Measurements from ENCODE around the gene HMX3.

Gene HMX3

DNA sequence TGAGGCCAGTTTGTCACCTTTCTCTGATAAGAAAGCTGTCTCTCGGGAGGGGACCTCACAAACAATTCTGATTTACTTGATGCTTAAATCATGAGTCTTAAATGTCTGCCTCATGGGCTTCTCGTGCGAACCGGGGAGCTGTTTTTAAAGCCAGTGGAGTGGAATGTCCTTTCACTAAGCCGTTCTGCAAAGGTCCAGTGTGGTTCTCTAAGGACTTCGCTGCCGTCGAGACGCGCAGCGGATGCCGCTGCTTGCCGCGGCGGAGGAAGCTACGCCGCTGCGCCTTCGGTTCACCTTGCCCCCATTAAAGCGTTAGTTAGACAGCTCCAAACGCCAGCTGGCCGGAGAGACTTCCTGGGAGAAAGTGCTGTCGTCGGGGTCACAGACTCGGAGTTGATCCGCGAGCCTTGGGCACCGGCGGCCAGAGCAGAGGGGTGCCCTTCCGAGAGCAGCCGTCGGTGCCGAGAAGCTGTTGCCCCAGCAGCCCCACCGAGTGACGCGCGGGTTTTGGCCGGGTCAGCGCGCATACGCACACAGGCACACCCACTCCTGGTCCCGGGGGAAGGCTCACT, 1.3 kb upstream of the HMX3 start:
- DNase-seq (ENCODE audit: low read depth in 3 of 3) = no peak

DNA sequence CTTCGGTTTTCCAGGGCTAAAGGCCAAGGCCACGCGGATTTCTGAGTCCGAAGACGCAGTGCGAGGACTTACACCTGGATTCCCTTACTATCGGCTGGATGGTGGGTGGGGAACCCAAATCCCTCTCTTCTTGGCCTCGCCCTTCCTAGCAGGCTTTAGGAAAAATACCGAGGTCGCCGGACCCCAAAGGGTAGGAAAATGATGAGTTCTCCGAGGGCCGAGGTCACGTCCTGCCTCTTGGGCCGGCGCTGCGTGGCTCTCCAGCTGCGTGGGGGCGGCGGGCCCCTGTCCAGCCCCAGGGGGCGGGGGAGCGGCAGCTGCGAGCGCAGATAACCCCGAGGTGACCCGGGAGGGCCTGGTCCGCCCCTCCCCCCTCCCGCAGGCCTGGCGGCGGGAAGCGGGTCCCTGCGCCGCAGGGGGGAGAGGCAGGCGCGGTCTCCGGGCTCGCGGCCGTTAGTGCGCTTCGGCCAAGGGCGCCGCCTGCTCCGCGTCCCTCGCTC, 805 bp upstream of the HMX3 start:
- no peak for DNase-seq (ENCODE audit: low read depth in 3 of 3)

DNA sequence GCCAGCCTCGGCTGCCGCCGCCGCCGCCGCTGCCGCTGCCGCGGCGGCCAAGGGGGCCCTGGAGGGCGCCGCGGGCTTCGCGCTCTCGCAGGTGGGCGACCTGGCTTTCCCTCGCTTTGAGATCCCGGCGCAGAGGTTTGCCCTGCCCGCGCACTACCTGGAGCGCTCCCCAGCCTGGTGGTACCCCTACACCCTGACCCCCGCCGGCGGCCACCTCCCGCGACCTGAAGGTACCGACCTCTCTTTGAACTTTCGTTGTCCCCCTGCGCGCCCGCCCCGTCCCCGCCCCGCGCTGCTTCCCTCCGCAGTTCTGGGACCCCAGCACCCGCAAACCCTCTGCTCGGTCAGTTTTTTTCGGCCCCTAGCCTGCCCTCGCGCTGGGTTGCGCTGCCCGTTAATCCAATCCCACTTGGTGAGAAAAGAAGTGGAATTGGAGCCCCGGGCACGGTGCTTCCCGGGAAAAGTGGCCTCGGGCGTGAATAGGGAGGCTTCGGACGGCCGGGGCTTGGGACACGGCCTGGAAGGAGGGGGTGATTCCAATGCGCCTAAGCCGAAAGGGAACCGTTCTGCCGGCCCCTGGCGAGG, 543 bp downstream of the HMX3 start:
- DNase-seq (ENCODE audit: low read depth in 3 of 3) = no peak

GRCh38 chr10:123136806-123137642, 1.3 kb downstream of the HMX3 start:
- no peak for DNase-seq (ENCODE audit: low read depth in 3 of 3)

- no peak for DNase-seq (ENCODE audit: low read depth in 3 of 3)
These were observed 3.4 kb downstream of the HMX3 start for GRCh38 chr10:123139165-123139520.

- DNase-seq (ENCODE audit: low read depth in 3 of 3) = no peak
These were observed 3.9 kb downstream of the HMX3 start for GRCh38 chr10:123139521-123140163.

DNA sequence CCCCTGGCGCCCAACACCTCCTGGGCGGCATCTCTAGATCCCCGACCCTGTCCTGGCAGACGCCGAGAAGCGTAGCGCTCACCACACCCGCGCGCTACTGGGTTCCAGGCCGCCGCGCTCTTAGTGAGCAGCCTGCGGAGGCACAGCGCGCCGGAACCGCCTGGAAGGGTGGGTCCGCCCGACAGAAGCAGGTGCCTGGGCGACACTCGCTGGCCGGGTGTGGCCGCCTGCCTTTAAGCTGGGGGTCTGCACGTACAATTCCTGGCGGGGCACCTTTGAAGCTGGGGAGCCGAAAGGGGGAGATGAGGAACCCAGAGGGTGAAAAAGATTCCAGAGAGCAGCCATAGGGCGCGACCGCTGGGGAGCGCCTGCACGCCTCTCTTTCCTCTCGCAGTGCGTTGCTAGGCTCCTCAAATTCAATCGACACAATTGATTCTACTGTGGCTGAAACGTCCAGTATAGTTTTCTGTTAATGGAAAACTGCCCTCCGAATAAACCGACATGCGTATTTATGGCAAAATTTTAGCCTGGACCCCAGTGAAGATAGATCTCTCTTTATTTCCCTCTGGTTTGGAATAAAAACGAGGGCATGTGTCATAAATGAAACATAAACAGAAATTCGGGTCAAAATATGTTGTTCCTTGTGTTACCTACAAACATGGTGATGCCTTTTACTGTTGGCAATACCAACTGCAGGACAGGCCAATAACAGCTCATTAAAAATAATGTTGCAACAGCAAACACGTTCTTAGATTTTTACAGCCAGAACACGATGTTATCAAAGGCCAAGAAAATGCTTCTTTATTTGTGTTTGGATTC, 4.6 kb downstream of the HMX3 start:
- DNase-seq (ENCODE audit: low read depth in 3 of 3) = no peak

DNA sequence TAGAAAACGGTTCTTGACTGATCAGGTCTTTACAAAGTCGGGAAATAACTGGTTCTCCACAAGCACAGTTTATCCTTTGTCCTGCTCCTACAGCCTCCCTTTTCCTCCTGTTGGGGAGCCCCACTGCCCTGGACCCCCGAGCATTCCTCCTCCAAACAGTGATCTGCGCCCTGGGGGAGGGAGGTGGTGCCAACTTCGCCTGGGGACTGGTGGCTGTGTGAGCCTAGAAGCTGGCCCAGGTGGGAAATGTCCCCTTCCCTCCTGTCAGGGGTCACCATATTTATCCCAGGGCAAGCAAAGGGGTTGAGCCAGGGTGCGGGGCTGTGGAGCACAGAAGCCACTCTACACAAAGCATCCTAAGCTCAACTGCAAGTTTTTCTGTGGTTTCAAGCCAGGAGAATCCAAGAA, 5.2 kb downstream of the HMX3 start:
- no peak for DNase-seq (ENCODE audit: low read depth in 3 of 3)

- no peak for DNase-seq (ENCODE audit: low read depth in 3 of 3)
These were observed 6.3 kb downstream of the HMX3 start for GRCh38 chr10:123141791-123142700.

GRCh38 chr10:123142701-123143161, 7.0 kb downstream of the HMX3 start:
- DNase-seq (ENCODE audit: low read depth in 3 of 3) = no peak

- DNase-seq (ENCODE audit: low read depth in 3 of 3) = no peak
These were observed 7.5 kb downstream of the HMX3 start for GRCh38 chr10:123143162-123143824.

- DNase-seq (ENCODE audit: low read depth in 3 of 3) = no peak
These were observed 8.0 kb downstream of the HMX3 start for GRCh38 chr10:123143825-123144168.

- DNase-seq (ENCODE audit: low read depth in 3 of 3) = no peak
These were observed 9.1 kb downstream of the HMX3 start for GRCh38 chr10:123144697-123145541.

DNA sequence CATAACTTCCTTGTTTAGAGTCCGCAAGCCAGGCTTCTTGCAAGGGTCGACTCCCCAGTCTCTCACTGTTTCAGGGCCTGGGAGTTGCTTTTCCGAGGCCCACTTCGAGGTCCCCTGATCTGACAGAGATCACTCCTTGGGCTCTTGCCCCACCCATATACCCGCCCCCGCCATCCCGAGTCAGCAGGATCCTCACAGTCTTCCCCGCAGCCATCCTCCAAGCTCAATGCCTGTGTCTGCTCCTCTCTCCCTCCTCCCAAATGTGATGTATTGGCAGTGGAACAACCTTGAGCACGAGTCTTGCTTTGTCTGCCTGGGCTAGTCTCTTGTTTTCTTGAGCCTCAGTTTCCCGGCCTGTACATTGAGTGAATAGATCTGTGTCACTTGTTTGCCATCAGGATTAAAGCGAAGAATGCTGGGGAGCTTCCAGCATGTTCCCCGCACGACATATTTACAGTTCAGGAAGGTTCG, 9.8 kb downstream of the HMX3 start:
- no peak for DNase-seq (ENCODE audit: low read depth in 3 of 3)

- no peak for DNase-seq (ENCODE audit: low read depth in 3 of 3)
These were observed 10.5 kb downstream of the HMX3 start for GRCh38 chr10:123146013-123146893.

DNA sequence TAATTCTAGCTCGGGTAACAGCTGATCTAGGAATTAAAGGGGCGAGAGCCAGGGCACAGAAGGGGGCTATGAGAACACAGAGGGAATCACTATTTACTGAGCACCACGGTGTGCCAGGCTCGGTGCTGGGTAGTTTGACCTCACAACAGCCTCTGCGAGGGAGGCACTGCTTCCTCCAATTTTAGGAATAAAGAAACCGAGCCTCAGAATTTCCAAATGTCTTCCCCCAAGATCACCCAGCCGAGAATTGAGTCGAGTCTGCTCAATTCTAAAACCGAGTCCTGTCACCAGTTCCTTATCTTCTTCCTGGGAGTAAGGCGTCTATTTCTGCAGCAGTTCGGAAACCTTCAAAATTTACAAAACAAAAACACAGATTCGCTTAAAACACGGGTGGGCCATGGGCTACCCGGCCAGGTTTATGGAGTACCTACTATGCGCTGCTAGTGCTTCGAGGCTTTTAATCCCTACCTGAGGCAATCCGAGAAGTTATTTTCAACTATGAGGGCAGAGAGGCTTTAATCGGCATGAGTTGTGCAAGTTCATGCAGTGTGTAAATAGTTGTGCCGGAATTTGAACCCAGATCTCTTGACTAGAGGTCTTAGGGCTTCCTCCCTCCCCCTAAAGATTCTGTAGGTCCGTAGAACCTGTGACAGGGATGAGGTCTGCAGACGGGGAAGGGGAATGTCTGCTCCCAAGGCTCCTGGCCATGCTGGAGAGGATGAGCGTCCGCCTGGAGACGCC, 11.3 kb downstream of the HMX3 start:
- no peak for DNase-seq (ENCODE audit: low read depth in 3 of 3)
